B cell (primary cell): ENCODE results near the gene OLFML2B. TPM values are rescaled to one million over a fixed set of nuclear protein-coding genes. Genes with fewer than 3 reads are reported as not detected.

Experiments
- ATAC-seq: fragments of 200-7000 bp; cut with Tn5 transposase; one replicate; pipeline ENCODE4 v1.10.0; 2021; ENCODE audit warnings: low read depth, mild to moderate bottlenecking, moderate number of reproducible peaks, moderate library complexity
- CTCF ChIA-PET: fragments of 350-600 bp; sonication (Branson Sonifier 250); formaldehyde crosslinking; loops from one replicate; lab custom pipeline; 2021; ENCODE audit warnings: antibody characterized with exemption, inconsistent platforms; lab: Charles Lee
- POLR2A ChIA-PET: fragments of 350-600 bp; sonication (Branson Sonifier 250); formaldehyde crosslinking; loops from one replicate; lab custom pipeline; 2021; ENCODE audit warnings: antibody characterized with exemption; lab: Charles Lee
- DNase-seq: peaks from one replicate; pipeline ENCODE4 v3.0.0; 2013
- H2AFZ ChIP-seq: 2 replicates; pipeline ENCODE4 v1.6.1; 2012; ENCODE audit warnings: mild to moderate bottlenecking, low read depth, low read length; ENCODE audit not compliant: insufficient read depth, poor library complexity, severe bottlenecking
- H3K27ac ChIP-seq, 2 donors: 1 replicate in 1 of 2; 2 replicates in 1 of 2; pipeline ENCODE4 v1.5.1; 2012 to 2013; ENCODE audit warnings: low read length in 2 of 2, mild to moderate bottlenecking in 2 of 2, moderate library complexity in 1 of 2
- H3K27me3 ChIP-seq, 4 experiments: fragments of 200-600 bp in 1 of 4; sonication (generic) in 1 of 4; replicated peaks in 1 of 4; 1 replicate in 2 of 4; 2 replicates in 2 of 4; pipeline versions ENCODE4 v1.6.1 to v1.7.0; 2013 to 2016; ENCODE audit warnings: low read length in 3 of 4, mild to moderate bottlenecking in 2 of 4, mixed read lengths in 1 of 4, moderate library complexity in 1 of 4; ENCODE audit not compliant: insufficient read depth in 4 of 4, control insufficient read depth in 3 of 4; ENCODE audit errors: control extremely low read depth in 1 of 4
- H3K36me3 ChIP-seq, 2 experiments: replicated peaks in 1 of 2; 1 replicate in 1 of 2; 2 replicates in 1 of 2; pipeline versions ENCODE4 v1.6.1 to v1.7.1; 2013; ENCODE audit warnings: low read length in 1 of 2; ENCODE audit not compliant: insufficient read depth in 2 of 2, control insufficient read depth in 1 of 2; ENCODE audit errors: control extremely low read depth in 1 of 2, extremely low read depth in 1 of 2
- H3K4me1 ChIP-seq, 2 donors: fragments of 200-600 bp in 1 of 2; sonication (generic) in 1 of 2; 1 replicate in 1 of 2; 2 replicates in 1 of 2; pipeline versions ENCODE4 v1.5.1 to v1.6.1; 2013 to 2017; ENCODE audit warnings: low read length in 2 of 2; ENCODE audit not compliant: control insufficient read depth in 2 of 2, insufficient read depth in 2 of 2
- H3K4me2 ChIP-seq: replicated peaks from 2 replicates; pipeline ENCODE3; 2012; ENCODE audit warnings: mild to moderate bottlenecking, low read depth, low read length; ENCODE audit not compliant: poor library complexity, severe bottlenecking
- H3K4me3 ChIP-seq, 5 experiments: fragments of 200-600 bp in 1 of 5; sonication (generic) in 1 of 5; 1 replicate in 3 of 5; 2 replicates in 2 of 5; pipeline versions ENCODE4 v1.5.1 to v1.7.0; 2011 to 2016; ENCODE audit warnings: low read length in 4 of 5, mild to moderate bottlenecking in 4 of 5, low read depth in 2 of 5, control low read depth in 1 of 5, moderate library complexity in 1 of 5; ENCODE audit not compliant: insufficient read depth in 1 of 5; ENCODE audit errors: control extremely low read depth in 1 of 5, extremely low read depth in 1 of 5
- H3K79me2 ChIP-seq: fragments of 200-600 bp; sonication (generic); one replicate; pipeline ENCODE4 v1.6.0; 2016; ENCODE audit warnings: low read length; ENCODE audit not compliant: control insufficient read depth, insufficient read depth
- H3K9ac ChIP-seq: fragments of 200-600 bp; sonication (generic); 2 replicates; pipeline ENCODE4 v1.6.1; 2017; ENCODE audit warnings: mild to moderate bottlenecking, low read length, moderate library complexity
- H3K9me3 ChIP-seq, 3 donors: one replicate each; pipeline versions ENCODE4 v1.6.1 to v1.7.1; 2013; ENCODE audit warnings: low read length in 2 of 3; ENCODE audit not compliant: control insufficient read depth in 2 of 3, insufficient read depth in 1 of 3; ENCODE audit errors: control extremely low read depth in 1 of 3
- H4K20me1 ChIP-seq: 2 replicates; pipeline ENCODE4 v1.6.0; 2012; ENCODE audit warnings: mild to moderate bottlenecking, low read length; ENCODE audit not compliant: insufficient read depth, control insufficient read depth, poor library complexity, severe bottlenecking
- H3K27ac Mint-ChIP-seq: one replicate; pipeline ENCODE4 v1.8.0; 2021; ENCODE audit warnings: mixed read lengths
- H3K27me3 Mint-ChIP-seq: one replicate; pipeline ENCODE4 v1.8.0; 2021; ENCODE audit warnings: mixed read lengths
- H3K4me1 Mint-ChIP-seq: one replicate; pipeline ENCODE4 v1.8.0; 2021; ENCODE audit warnings: mixed read lengths
- H3K4me3 Mint-ChIP-seq: one replicate; pipeline ENCODE4 v1.8.0; 2021; ENCODE audit warnings: mixed read lengths
- H3K9me3 Mint-ChIP-seq: one replicate; pipeline ENCODE4 v1.8.0; 2022; ENCODE audit warnings: mixed read lengths; ENCODE audit not compliant: insufficient read depth
- CTCF ChIP-seq: fragments of 200-600 bp; IDR thresholded peaks from one replicate; pipeline ENCODE4 v1.8.0; 2022; ENCODE audit warnings: antibody characterized with exemption, mild to moderate bottlenecking
- EZH2 ChIP-seq: IDR thresholded peaks from 2 replicates; pipeline ENCODE4 v1.6.1; 2012; ENCODE audit warnings: borderline replicate concordance, low read depth, mild to moderate bottlenecking, moderate library complexity, low read length; ENCODE audit not compliant: insufficient read depth, poor library complexity, severe bottlenecking
- WGBS: methylation state at CpG from one replicate; pipeline ENCODE4 v1.1.5; 2013; ENCODE audit warnings: missing lambda C conversion rate; ENCODE audit not compliant: insufficient coverage; 5-methylcytosine and 5-hydroxymethylcytosine counted together
- intact Hi-C: fragments of 100-400 bp; cut with micrococcal nuclease; formaldehyde crosslinking; loops from one replicate; pipeline ENCODE4 v1.10.0; 2022
- polyA plus RNA-seq: library from polyadenylated mRNA; depleted of rRNA; stranded (reverse); fragments of >200 nt; gene quantifications from 2 replicates; pipeline ENCODE4 v1.2.3, GENCODE V29; 2012
- total RNA-seq, 2 donors: library from RNA; stranded (reverse); fragments of 120-200 nt in 1 of 2; gene quantifications; 1 replicate in 1 of 2; 2 replicates in 1 of 2; pipeline versions ENCODE4 v1.2.3 to v1.2.4, GENCODE V29; 2013 to 2022

Gene OLFML2B
- total and polyA plus RNA-seq, 2 donors (not counting 1 experiment from before 2014, with no cell fraction given): not detected

DNA sequence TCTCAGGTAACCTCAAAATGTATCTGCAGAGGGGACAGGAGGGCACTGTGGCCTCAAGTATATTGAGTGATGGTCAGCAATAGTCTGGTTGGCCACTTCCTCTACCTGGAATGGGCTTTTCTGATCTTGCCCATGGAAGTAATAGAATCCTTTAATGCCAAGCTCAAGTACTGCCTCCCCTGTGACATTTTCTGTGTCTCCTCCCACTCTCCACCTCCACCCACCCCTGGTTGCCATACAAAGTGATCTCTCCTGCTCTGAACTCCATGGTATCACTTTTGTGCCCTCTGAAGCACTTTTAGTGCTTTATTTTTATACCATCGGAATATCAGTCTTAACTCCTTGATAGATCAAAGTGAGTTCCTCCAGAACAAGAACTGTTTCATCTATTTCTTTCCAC, 36.6 kb upstream of the OLFML2B start:
- Histone ChIP-seq H3K36me3 (no peaks in the 10 kb centered on the region), H3K27ac (no peak overlapping the region), H2AFZ (no peak overlapping the region), H3K9ac (no peak overlapping the region), H3K9me3 (no peaks in the 10 kb centered on the region), H3K27me3 (peaks cover 0 to 13% (median 9%) of the 10 kb centered on the region in 4 experiments), H4K20me1 (no peaks in the 10 kb centered on the region), H3K79me2 (no peaks in the 10 kb centered on the region), H3K4me3 (no peak overlapping the region), H3K4me1 (no peaks in the 10 kb centered on the region), H3K4me2 (no peak overlapping the region)
- ChIA-PET POLR2A (no interaction called here), CTCF (no interaction called here)
- Mint-ChIP-seq H3K4me1 (no peaks in the 10 kb centered on the region), H3K27ac (no peak overlapping the region), H3K27me3 (peaks cover 32% of the 10 kb centered on the region), H3K4me3 (no peak overlapping the region), H3K9me3 (no peaks in the 10 kb centered on the region)
- intact Hi-C loops: no loop called here
- DNase-seq (no peak), ATAC-seq (no peak)
- WGBS: 78% methylated on average over 1 of the region's 1 CpG
- TF ChIP-seq EZH2 (no peak), CTCF (no peak)

- POLR2A ChIA-PET: no interaction called here
- WGBS: 100% methylated on average over 1 of the region's 3 CpGs
- intact Hi-C loops: loop anchor here (5.0 kb wide), 2 partner anchors 743 to 788 kb away; no protein-coding TSS in a partner anchor
Observed at GRCh38 chr1:162059721-162060120, 36.1 kb upstream of the OLFML2B start.

More at GRCh38 chr1:162059721-162060120, 36.1 kb upstream of the OLFML2B start:
- H3K9me3 ChIP-seq: no peaks in the 10 kb centered on the region
- H3K4me2 ChIP-seq: no peak overlapping the region
- no peak for DNase-seq
- CTCF ChIA-PET: no interaction called here
- Mint-ChIP-seq H3K27ac (no peak overlapping the region), H3K4me3 (no peak overlapping the region), H3K4me1 (no peaks in the 10 kb centered on the region), H3K9me3 (no peaks in the 10 kb centered on the region), H3K27me3 (peaks cover 30% of the 10 kb centered on the region)
- TF ChIP-seq EZH2 (no peak), CTCF (no peak)
- no peak overlapping the region for H3K4me3 ChIP-seq
- ATAC-seq: no peak
- peaks cover 0 to 13% (median 4%) of the 10 kb centered on the region in 4 experiments for H3K27me3 ChIP-seq
- no peak overlapping the region for H2AFZ ChIP-seq
- no peak overlapping the region for H3K9ac ChIP-seq
- H3K27ac ChIP-seq: no peak overlapping the region
- H3K36me3 ChIP-seq: no peaks in the 10 kb centered on the region
- H3K4me1 ChIP-seq: no peaks in the 10 kb centered on the region
- H4K20me1 ChIP-seq: no peaks in the 10 kb centered on the region
- no peaks in the 10 kb centered on the region for H3K79me2 ChIP-seq
